ENCODE measurements around the gene SEC22C. TPM values are rescaled to one million over a fixed set of nuclear protein-coding genes. Genes with fewer than 3 reads are reported as not detected.
"Not testable (repeated sequence)": the region's sequence is repeated elsewhere in the genome, so short reads cannot be mapped to it uniquely, and the experiment has no call there.

SEC22C gene
- polyA plus RNA-seq, 1 experiment, result 45.9 TPM

- no peaks in the 10 kb centered on the region for H3K27me3 ChIP-seq (ENCODE audit: control insufficient read depth, insufficient read depth, low read length)
- H3K36me3 ChIP-seq (ENCODE audit: control insufficient read depth, insufficient read depth, low read length), result peaks cover 1% of the 10 kb centered on the region
- ChIA-PET POLR2A (interaction anchor here (1.0 kb wide), 1 partner anchor 10 kb away, joined by 6 read pairs; the partner anchor contains the start of gene SS18L2), CTCF (interaction anchor here (1.1 to 3.7 kb wide), 4 partner anchors 10 to 51 kb away, joined by 3 to 18 read pairs (median 3); partner anchors contain the start of gene SS18L2)
- TF ChIP-seq, protein P1, sequence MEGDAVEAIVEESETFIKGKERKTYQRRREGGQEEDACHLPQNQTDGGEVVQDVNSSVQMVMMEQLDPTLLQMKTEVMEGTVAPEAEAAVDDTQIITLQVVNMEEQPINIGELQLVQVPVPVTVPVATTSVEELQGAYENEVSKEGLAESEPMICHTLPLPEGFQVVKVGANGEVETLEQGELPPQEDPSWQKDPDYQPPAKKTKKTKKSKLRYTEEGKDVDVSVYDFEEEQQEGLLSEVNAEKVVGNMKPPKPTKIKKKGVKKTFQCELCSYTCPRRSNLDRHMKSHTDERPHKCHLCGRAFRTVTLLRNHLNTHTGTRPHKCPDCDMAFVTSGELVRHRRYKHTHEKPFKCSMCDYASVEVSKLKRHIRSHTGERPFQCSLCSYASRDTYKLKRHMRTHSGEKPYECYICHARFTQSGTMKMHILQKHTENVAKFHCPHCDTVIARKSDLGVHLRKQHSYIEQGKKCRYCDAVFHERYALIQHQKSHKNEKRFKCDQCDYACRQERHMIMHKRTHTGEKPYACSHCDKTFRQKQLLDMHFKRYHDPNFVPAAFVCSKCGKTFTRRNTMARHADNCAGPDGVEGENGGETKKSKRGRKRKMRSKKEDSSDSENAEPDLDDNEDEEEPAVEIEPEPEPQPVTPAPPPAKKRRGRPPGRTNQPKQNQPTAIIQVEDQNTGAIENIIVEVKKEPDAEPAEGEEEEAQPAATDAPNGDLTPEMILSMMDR (IDR thresholded peaks at IDR 0.05; ENCODE audit: insufficient read depth, low read depth, low read length), result peak; percentile 26; the same call in 1 of the 2 replicates
- peak; percentile 25 for DNase-seq (ENCODE audit: low read depth)
- peak overlapping the region; percentile 93 for H3K4me3 ChIP-seq (ENCODE audit: low read depth, low read length)
Observed at GRCh38 chr3:42600958-42601675, 19.4 kb upstream of the SEC22C start.

DNA sequence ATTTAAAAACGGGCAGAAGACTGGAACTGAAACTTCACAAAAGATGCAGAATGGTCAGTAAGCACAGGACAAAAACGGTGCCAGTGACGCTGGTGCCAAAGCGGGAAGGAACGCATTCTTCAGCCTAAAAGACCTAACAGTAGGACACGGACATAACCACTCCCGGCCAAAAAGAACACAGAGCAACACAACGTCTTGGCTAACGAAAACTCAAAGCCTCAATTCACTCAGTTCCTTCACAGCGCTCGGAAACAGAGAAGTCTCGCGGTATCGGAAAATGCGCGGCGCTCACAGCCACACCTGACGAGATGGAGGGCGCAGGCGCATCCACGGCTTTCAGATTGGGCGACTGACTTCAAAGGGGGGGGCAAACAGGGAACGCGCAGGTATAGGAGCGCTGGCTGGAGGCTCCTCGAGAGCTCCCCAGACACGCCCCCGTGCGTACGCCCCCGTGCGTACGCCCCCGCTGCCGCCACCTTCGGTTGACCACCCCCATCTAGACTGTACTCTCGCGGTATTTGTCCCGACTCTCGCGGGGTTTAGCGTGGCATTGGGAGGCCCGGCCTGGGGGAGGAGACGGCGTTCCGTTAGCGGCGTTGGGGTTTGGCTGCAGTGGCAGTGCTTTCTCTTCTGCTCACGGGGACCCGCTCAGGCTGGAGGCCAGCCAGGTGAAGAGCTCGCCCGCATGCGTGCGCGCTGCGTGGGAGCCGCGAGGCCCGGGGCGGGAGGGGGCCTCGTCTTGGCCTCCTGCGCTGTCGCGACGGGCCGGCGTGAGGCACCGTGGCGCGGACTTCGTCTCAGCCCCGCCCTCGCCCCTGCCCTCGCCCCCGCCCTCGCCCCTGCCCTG is 18.6 kb upstream of the SEC22C start, which contains the start of gene NKTR:
TSS of gene NKTR (plus strand) at position 576 of the 847 bp plus-strand sequence. CDS start 321 bp downstream, outside the sequence.
- no peaks in the 10 kb centered on the region for H3K27me3 ChIP-seq (ENCODE audit: control insufficient read depth, insufficient read depth, low read length)
- H3K36me3 ChIP-seq (ENCODE audit: control insufficient read depth, insufficient read depth, low read length), result peaks cover 1% of the 10 kb centered on the region
- TF ChIP-seq, protein P1 (IDR thresholded peaks at IDR 0.05; ENCODE audit: insufficient read depth, low read depth, low read length), result 0 out of 2 replicates have a peak, but pooled peaks have one; percentile 5
- ChIA-PET POLR2A (interaction anchor here (0.5 to 1.0 kb wide), 3 partner anchors 9 to 100 kb away, joined by 3 to 6 read pairs (median 4); partner anchors contain the start of gene SS18L2), CTCF (interaction anchor here (1.1 to 3.7 kb wide), 4 partner anchors 10 to 51 kb away, joined by 3 to 18 read pairs (median 3); partner anchors contain the start of gene SS18L2)
- peak; percentile 91 for DNase-seq (ENCODE audit: low read depth)
- H3K4me3 ChIP-seq (ENCODE audit: low read depth, low read length), result peak within 1 kb of the TSS; percentile 93

- H3K4me3 ChIP-seq (ENCODE audit: low read depth, low read length); POLR2A ChIA-PET; CTCF ChIA-PET; DNase-seq (ENCODE audit: low read depth); H3K36me3 ChIP-seq (ENCODE audit: control insufficient read depth, insufficient read depth, low read length); H3K27me3 ChIP-seq (ENCODE audit: control insufficient read depth, insufficient read depth, low read length): not testable (repeated sequence)
Observed at GRCh38 chr3:42597098-42597497, 15.3 kb upstream of the SEC22C start.

DNA sequence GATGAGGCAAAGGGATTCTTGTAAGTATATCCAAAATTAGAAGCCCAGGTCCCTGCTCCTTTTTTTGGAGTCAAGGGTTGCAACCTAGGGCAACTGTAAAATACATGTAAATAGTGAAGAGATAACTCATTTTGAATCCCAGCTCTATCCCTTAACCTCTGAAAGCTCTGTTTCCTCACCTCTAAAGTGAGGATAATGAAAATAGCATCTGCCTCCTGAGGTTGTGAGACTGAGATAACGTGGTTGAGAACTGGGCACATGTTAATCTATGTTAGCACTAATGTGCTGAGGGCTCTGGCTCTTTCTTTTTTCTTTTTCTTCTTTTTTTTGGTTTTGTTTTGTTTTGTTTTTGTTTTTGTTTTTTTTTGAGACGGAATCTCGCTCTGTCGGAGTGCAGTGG is 13.9 kb upstream of the SEC22C start:
- ChIA-PET CTCF (no interaction called here), POLR2A (no interaction called here)
- TF ChIP-seq, protein P1 (IDR thresholded peaks at IDR 0.05; ENCODE audit: insufficient read depth, low read depth, low read length), result no peak
- peaks cover 1% of the 10 kb centered on the region for H3K36me3 ChIP-seq (ENCODE audit: control insufficient read depth, insufficient read depth, low read length)
- no peak overlapping the region for H3K4me3 ChIP-seq (ENCODE audit: low read depth, low read length)
- no peak for DNase-seq (ENCODE audit: low read depth)
- no peaks in the 10 kb centered on the region for H3K27me3 ChIP-seq (ENCODE audit: control insufficient read depth, insufficient read depth, low read length)

DNA sequence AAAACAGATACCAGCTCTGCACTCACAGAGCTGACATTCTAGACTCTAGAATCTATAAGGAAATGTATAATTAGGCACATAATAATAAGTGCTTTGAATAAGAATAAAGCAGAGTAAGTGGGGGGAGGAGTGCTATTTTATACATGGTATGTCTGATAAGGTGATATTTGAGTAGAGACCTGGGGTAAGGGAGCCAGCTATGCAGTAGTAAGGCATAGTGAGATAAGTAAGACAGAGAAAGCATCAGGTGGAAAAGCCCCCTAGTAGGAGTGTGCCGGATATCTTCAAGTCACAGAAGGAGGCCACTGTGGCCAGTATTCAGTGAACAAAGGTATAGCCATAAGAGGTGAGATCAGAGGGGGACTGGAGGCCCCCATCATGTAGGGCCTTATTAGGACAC is 11.9 kb upstream of the SEC22C start:
- POLR2A ChIA-PET, result no interaction called here
- H3K4me3 ChIP-seq (ENCODE audit: low read depth, low read length), result no peak overlapping the region
- DNase-seq (ENCODE audit: low read depth), result no peak
- TF ChIP-seq, protein P1 (IDR thresholded peaks at IDR 0.05; ENCODE audit: insufficient read depth, low read depth, low read length), result no peak
- H3K36me3 ChIP-seq (ENCODE audit: control insufficient read depth, insufficient read depth, low read length), result peaks cover 1% of the 10 kb centered on the region
- CTCF ChIA-PET, result interaction anchor here (0.9 kb wide), 1 partner anchor 47 kb away, joined by 3 read pairs; no protein-coding TSS in a partner anchor
- no peaks in the 10 kb centered on the region for H3K27me3 ChIP-seq (ENCODE audit: control insufficient read depth, insufficient read depth, low read length)

Data from BJ (cell line).